ENCODE data around the gene ELSPBP1.
"Not testable (repeated sequence)": the region's sequence is repeated elsewhere in the genome, so short reads cannot be mapped to it uniquely, and the experiment has no call there.

Gene ELSPBP1

GRCh38 chr19:48061401-48062344 lies 67.2 kb downstream of the ELSPBP1 start:
- H3K4me3 ChIP-seq (ENCODE audit: low read length): no peak overlapping the region
- H3K27me3 ChIP-seq (ENCODE audit: insufficient read depth, low read length, poor library complexity): no peaks in the 10 kb centered on the region
- no peak overlapping the region for H3K4ac ChIP-seq (ENCODE audit: low read depth, low read length)
- H4K8ac ChIP-seq (ENCODE audit: low read depth, low read length): no peak overlapping the region
- no peak overlapping the region for H3K27ac ChIP-seq (ENCODE audit: low read depth, low read length)
- H3K4me1 ChIP-seq (ENCODE audit: control insufficient read depth, low read depth, low read length): peaks cover 2% of the 10 kb centered on the region
- peak overlapping the region; percentile 17 for H3K56ac ChIP-seq (ENCODE audit: low read length)
- peak; percentile 88 for DNase-seq
- no peak overlapping the region for H2AK5ac ChIP-seq (ENCODE audit: low read length)
- peak overlapping the region; percentile 50 for H3K4me2 ChIP-seq (ENCODE audit: low read length)
- no peak overlapping the region for H3K18ac ChIP-seq (ENCODE audit: low read length)
- H2BK120ac ChIP-seq (ENCODE audit: low read depth, low read length): no peak overlapping the region
- no peak overlapping the region for H4K5ac ChIP-seq (ENCODE audit: low read length)
- peak overlapping the region; percentile 35 for H3K9ac ChIP-seq (ENCODE audit: low read length)
- H3K79me2 ChIP-seq (ENCODE audit: control insufficient read depth, insufficient read depth, low read length): no peaks in the 10 kb centered on the region
- no peak overlapping the region for H2BK15ac ChIP-seq (replicated peaks; ENCODE audit: low read depth)
- no peak overlapping the region for H3K23ac ChIP-seq (ENCODE audit: low read length)
- no peaks in the 10 kb centered on the region for H3K36me3 ChIP-seq (ENCODE audit: control insufficient read depth, insufficient read depth, low read length)
- H2BK5ac ChIP-seq (ENCODE audit: low read length): no peak overlapping the region
- no peaks in the 10 kb centered on the region for H3K79me1 ChIP-seq (ENCODE audit: low read length)
- no CpG with 5 or more reads among the region's 37 CpGs for WGBS (ENCODE audit: extremely low coverage, insufficient coverage, low lambda C conversion rate)

GRCh38 chr19:48064509-48064908 lies 70.1 kb downstream of the ELSPBP1 start:
- Histone ChIP-seq H2BK120ac (ENCODE audit: low read depth, low read length) (no peak overlapping the region), H3K18ac (ENCODE audit: low read length) (no peak overlapping the region), H3K4me3 (ENCODE audit: low read length) (no peak overlapping the region), H3K79me2 (ENCODE audit: control insufficient read depth, insufficient read depth, low read length) (no peaks in the 10 kb centered on the region), H3K4me2 (ENCODE audit: low read length) (no peak overlapping the region), H3K4me1 (ENCODE audit: control insufficient read depth, low read depth, low read length) (peaks cover 2% of the 10 kb centered on the region), H3K9ac (ENCODE audit: low read length) (no peak overlapping the region), H4K8ac (ENCODE audit: low read depth, low read length) (no peak overlapping the region), H3K27ac (ENCODE audit: low read depth, low read length) (no peak overlapping the region), H3K36me3 (ENCODE audit: control insufficient read depth, insufficient read depth, low read length) (no peaks in the 10 kb centered on the region), H2BK15ac (replicated peaks; ENCODE audit: low read depth) (no peak overlapping the region), H2BK5ac (ENCODE audit: low read length) (no peak overlapping the region), H3K79me1 (ENCODE audit: low read length) (no peaks in the 10 kb centered on the region), H2AK5ac (ENCODE audit: low read length) (no peak overlapping the region), H3K56ac (ENCODE audit: low read length) (no peak overlapping the region), H3K23ac (ENCODE audit: low read length) (no peak overlapping the region), H3K4ac (ENCODE audit: low read depth, low read length) (no peak overlapping the region), H3K27me3 (ENCODE audit: insufficient read depth, low read length, poor library complexity) (no peaks in the 10 kb centered on the region), H4K5ac (ENCODE audit: low read length) (no peak overlapping the region)
- WGBS (ENCODE audit: extremely low coverage, insufficient coverage, low lambda C conversion rate): no CpG with 5 or more reads among the region's 2 CpGs
- DNase-seq: peak; percentile 77

DNA sequence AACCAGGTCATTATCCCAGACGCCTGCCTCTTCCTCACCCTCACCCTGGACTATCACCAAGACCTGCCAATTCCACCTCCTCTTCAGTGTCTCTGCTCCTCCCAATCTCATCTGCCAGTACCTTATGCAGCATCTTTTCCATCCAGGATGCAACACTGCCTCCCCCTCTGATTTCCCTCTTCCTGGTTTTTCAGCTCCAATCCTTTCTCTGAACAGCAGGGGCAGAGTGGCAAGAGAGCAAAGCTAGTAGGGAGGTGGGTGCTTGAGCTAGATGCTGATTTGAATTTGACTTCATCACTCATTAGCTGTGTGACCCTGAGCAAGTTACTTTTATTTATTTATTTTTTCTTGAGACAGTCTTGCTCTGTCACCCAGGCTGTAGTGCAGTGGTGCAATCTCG lies 75.0 kb downstream of the ELSPBP1 start:
- Histone ChIP-seq H3K79me1 (ENCODE audit: low read length) (no peaks in the 10 kb centered on the region), H2BK120ac (ENCODE audit: low read depth, low read length) (no peak overlapping the region), H3K4me3 (ENCODE audit: low read length) (no peak overlapping the region), H2AK5ac (ENCODE audit: low read length) (no peak overlapping the region), H3K27me3 (ENCODE audit: insufficient read depth, low read length, poor library complexity) (no peaks in the 10 kb centered on the region), H3K56ac (ENCODE audit: low read length) (no peak overlapping the region), H3K18ac (ENCODE audit: low read length) (no peak overlapping the region), H2BK15ac (replicated peaks; ENCODE audit: low read depth) (no peak overlapping the region), H3K4me1 (ENCODE audit: control insufficient read depth, low read depth, low read length) (no peaks in the 10 kb centered on the region), H4K8ac (ENCODE audit: low read depth, low read length) (no peak overlapping the region), H3K23ac (ENCODE audit: low read length) (no peak overlapping the region), H3K36me3 (ENCODE audit: control insufficient read depth, insufficient read depth, low read length) (no peaks in the 10 kb centered on the region), H4K5ac (ENCODE audit: low read length) (no peak overlapping the region), H3K4me2 (ENCODE audit: low read length) (no peak overlapping the region), H3K79me2 (ENCODE audit: control insufficient read depth, insufficient read depth, low read length) (no peaks in the 10 kb centered on the region), H2BK5ac (ENCODE audit: low read length) (no peak overlapping the region), H3K27ac (ENCODE audit: low read depth, low read length) (no peak overlapping the region), H3K4ac (ENCODE audit: low read depth, low read length) (no peak overlapping the region), H3K9ac (ENCODE audit: low read length) (no peak overlapping the region)
- DNase-seq: peak; percentile 54
- WGBS (ENCODE audit: extremely low coverage, insufficient coverage, low lambda C conversion rate): no CpG with 5 or more reads among the region's 2 CpGs

DNA sequence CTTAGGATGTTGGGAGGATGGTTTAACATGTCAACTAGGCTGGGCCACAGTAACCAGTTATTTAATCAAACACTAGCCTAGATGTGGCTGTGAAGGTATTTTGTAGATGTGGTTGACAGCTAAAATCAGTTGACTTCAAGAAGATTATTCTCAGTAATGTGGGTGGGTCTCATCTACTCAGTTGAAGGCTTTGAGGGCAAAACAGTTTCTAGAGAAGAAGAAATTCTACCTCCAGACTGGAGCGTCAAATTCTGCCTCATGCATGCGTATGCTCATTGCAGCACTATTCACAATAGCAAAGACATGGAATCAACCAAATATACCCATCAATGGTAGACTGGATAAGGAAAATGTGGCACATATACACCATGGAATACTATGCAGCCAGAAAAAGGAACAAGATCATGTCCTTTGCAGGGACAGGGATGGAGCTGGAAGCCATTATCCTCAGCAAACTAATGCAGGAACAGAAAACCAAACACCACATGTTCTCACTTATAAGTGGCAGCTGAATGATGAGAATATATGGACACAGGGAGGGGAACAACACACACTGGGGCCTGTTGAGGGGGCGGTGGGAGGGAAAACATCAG lies 75.8 kb downstream of the ELSPBP1 start:
- not testable (repeated sequence) for H4K5ac ChIP-seq (ENCODE audit: low read length); H2BK15ac ChIP-seq (replicated peaks; ENCODE audit: low read depth); H3K4me1 ChIP-seq (ENCODE audit: control insufficient read depth, low read depth, low read length); H2BK5ac ChIP-seq (ENCODE audit: low read length); H2AK5ac ChIP-seq (ENCODE audit: low read length); H3K27me3 ChIP-seq (ENCODE audit: insufficient read depth, low read length, poor library complexity); H3K23ac ChIP-seq (ENCODE audit: low read length); H4K8ac ChIP-seq (ENCODE audit: low read depth, low read length); H2BK120ac ChIP-seq (ENCODE audit: low read depth, low read length); H3K79me1 ChIP-seq (ENCODE audit: low read length); H3K56ac ChIP-seq (ENCODE audit: low read length); H3K4me3 ChIP-seq (ENCODE audit: low read length); H3K18ac ChIP-seq (ENCODE audit: low read length); H3K36me3 ChIP-seq (ENCODE audit: control insufficient read depth, insufficient read depth, low read length); H3K9ac ChIP-seq (ENCODE audit: low read length); H3K4me2 ChIP-seq (ENCODE audit: low read length); DNase-seq; H3K4ac ChIP-seq (ENCODE audit: low read depth, low read length); H3K79me2 ChIP-seq (ENCODE audit: control insufficient read depth, insufficient read depth, low read length); H3K27ac ChIP-seq (ENCODE audit: low read depth, low read length)
- WGBS (ENCODE audit: extremely low coverage, insufficient coverage, low lambda C conversion rate): no CpG with 5 or more reads among the region's 3 CpGs

Data from mesendoderm (in vitro differentiated cells).